ENCODE results near the gene TP63.

Gene TP63

DNA sequence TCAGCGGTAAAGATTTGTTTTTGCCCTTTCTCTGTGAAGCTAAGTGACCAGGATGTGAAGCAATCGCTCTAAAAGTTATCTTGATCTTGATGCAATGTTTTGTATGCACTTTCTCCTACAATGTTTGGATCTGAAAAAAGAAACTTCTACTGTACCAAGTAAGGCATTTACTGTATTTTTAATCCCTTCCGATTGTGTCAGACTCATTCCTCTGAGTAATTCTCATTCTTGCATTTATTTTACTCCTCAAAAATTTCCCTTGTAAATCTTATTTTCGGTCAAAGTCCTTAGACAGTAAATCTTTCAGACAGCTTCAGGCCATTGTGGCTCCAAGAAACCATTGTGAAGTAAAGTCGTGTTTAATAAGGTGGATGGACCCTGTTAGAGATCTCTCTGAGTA, 141.9 kb downstream of the TP63 start:
- Histone ChIP-seq H3K9ac (no peak overlapping the region), H3K79me2 (no peaks in the 10 kb centered on the region), H3K9me3 (ENCODE audit: control insufficient read depth, low read length) (no peaks in the 10 kb centered on the region), H3K4me2 (ENCODE audit: low read length) (no peak overlapping the region), H3K27ac (no peak overlapping the region), H2AFZ (no peak overlapping the region), H3K27me3 (ENCODE audit: control insufficient read depth, insufficient read depth, low read length) (no peaks in the 10 kb centered on the region), H3K36me3 (ENCODE audit: control insufficient read depth, insufficient read depth, low read length) (no peaks in the 10 kb centered on the region), H3K4me1 (no peaks in the 10 kb centered on the region), H3K4me3 (ENCODE audit: low read depth, low read length) (no peak overlapping the region)
- TF ChIP-seq, protein P1, sequence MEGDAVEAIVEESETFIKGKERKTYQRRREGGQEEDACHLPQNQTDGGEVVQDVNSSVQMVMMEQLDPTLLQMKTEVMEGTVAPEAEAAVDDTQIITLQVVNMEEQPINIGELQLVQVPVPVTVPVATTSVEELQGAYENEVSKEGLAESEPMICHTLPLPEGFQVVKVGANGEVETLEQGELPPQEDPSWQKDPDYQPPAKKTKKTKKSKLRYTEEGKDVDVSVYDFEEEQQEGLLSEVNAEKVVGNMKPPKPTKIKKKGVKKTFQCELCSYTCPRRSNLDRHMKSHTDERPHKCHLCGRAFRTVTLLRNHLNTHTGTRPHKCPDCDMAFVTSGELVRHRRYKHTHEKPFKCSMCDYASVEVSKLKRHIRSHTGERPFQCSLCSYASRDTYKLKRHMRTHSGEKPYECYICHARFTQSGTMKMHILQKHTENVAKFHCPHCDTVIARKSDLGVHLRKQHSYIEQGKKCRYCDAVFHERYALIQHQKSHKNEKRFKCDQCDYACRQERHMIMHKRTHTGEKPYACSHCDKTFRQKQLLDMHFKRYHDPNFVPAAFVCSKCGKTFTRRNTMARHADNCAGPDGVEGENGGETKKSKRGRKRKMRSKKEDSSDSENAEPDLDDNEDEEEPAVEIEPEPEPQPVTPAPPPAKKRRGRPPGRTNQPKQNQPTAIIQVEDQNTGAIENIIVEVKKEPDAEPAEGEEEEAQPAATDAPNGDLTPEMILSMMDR (IDR thresholded peaks at IDR 0.05): no peak

DNA sequence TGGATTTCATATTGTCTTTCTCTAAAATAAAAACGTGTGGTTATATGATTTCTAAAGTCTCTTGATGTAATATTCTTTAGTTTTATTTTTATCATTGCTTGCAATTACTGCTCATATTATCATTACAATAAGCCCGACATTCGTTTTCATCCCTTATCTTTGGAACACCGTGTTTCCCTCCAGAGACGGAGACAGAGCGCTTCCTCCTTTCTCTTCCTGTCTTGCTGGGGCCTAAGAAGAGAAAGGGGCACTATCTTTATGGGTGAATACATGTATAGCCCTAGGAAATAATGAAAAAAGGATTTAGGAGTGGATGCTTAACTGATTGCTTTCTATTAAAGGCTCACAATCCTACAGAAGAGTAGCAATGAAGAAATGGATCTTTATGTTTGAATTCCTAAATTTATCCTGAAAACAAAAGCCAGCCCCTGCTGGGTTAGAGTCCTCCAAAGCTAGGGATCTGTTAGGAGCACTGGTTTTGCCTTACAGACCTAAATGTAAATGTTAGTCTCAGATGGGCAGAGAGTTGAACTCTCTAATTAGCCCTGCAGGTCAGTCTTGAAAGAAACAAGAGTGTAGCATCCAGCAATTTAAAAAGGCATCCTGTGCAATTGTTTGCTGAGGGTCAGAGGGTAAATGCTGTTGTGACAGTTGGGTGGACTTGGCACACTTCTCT, 145.1 kb downstream of the TP63 start:
- TF ChIP-seq, protein P1 (IDR thresholded peaks at IDR 0.05): no peak
- H3K4me1 ChIP-seq: no peaks in the 10 kb centered on the region
- no peaks in the 10 kb centered on the region for H3K79me2 ChIP-seq
- no peak overlapping the region for H3K27ac ChIP-seq
- no peaks in the 10 kb centered on the region for H3K9me3 ChIP-seq (ENCODE audit: control insufficient read depth, low read length)
- H3K9ac ChIP-seq: no peak overlapping the region
- H3K27me3 ChIP-seq (ENCODE audit: control insufficient read depth, insufficient read depth, low read length): no peaks in the 10 kb centered on the region
- no peak overlapping the region for H2AFZ ChIP-seq
- no peak overlapping the region for H3K4me3 ChIP-seq (ENCODE audit: low read depth, low read length)
- H3K36me3 ChIP-seq (ENCODE audit: control insufficient read depth, insufficient read depth, low read length): no peaks in the 10 kb centered on the region
- H3K4me2 ChIP-seq (ENCODE audit: low read length): no peak overlapping the region

DNA sequence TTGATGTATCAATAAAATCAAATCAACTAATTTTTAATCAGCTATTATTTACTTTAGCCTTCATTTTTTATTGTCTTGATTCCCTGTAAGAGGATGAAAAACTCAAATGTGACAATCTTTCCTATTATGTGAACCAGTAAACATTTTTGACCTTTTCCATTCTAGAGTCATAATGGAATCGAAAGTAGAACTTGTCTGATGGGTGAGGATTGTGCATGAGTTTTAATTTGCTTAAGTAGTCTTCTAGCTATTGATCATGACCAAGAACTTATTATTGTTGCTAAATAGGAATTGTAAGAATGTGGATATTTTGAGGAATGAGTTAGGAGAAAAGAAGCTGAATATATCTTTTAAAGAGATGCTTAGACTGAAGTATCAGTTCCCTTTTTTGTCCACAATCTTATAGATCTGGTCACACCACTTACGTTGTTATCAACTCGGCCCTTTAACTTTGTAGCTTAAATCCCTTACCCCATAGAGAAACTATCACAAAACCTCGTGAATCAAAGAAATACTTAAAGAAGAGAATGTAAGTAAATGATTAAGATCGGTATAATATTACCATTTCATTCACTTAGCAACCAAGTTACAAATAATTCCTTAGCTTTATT, 147.3 kb downstream of the TP63 start:
- Histone ChIP-seq H3K4me2 (ENCODE audit: low read length) (no peak overlapping the region), H3K4me1 (no peaks in the 10 kb centered on the region), H3K9me3 (ENCODE audit: control insufficient read depth, low read length) (no peaks in the 10 kb centered on the region), H3K27ac (no peak overlapping the region), H2AFZ (no peak overlapping the region), H3K79me2 (no peaks in the 10 kb centered on the region), H3K27me3 (ENCODE audit: control insufficient read depth, insufficient read depth, low read length) (no peaks in the 10 kb centered on the region), H3K9ac (no peak overlapping the region), H3K4me3 (ENCODE audit: low read depth, low read length) (no peak overlapping the region), H3K36me3 (ENCODE audit: control insufficient read depth, insufficient read depth, low read length) (no peaks in the 10 kb centered on the region)
- TF ChIP-seq, protein P1 (IDR thresholded peaks at IDR 0.05): no peak

DNA sequence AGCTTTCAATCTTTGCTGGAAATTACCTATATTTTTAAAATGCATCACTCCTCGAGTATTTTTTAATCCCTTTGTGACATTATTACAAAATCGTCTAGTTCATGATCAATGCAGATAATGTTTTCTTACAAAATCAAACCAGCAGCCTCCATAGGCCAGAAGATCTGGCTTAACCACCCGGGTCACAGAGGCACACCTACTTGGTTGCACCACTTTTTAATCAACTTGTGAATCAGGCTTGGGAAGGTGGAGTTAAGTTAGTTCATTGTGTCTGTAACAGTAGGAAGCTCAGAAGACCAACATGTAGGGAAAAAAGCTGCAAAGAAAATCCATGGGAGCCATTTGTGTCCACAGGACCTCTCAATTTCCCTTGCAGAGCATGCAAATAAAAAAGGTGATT, 148.0 kb downstream of the TP63 start:
- no peak overlapping the region for H3K9ac ChIP-seq
- H3K4me1 ChIP-seq: no peaks in the 10 kb centered on the region
- no peaks in the 10 kb centered on the region for H3K79me2 ChIP-seq
- TF ChIP-seq, protein P1 (IDR thresholded peaks at IDR 0.05): no peak
- H3K4me3 ChIP-seq (ENCODE audit: low read depth, low read length): no peak overlapping the region
- H3K4me2 ChIP-seq (ENCODE audit: low read length): no peak overlapping the region
- no peaks in the 10 kb centered on the region for H3K27me3 ChIP-seq (ENCODE audit: control insufficient read depth, insufficient read depth, low read length)
- no peaks in the 10 kb centered on the region for H3K36me3 ChIP-seq (ENCODE audit: control insufficient read depth, insufficient read depth, low read length)
- no peak overlapping the region for H3K27ac ChIP-seq
- H2AFZ ChIP-seq: no peak overlapping the region
- H3K9me3 ChIP-seq (ENCODE audit: control insufficient read depth, low read length): no peaks in the 10 kb centered on the region
